GM10847 (cell line): ENCODE measurements around the gene NADK2.

Source experiments
- POLR2A ChIP-seq: IDR thresholded peaks from 2 replicates; pipeline ENCODE4 v1.6.1; 2011; ENCODE audit not compliant: insufficient read length; ENCODE audit errors: extremely low read depth

NADK2 gene, protein sequence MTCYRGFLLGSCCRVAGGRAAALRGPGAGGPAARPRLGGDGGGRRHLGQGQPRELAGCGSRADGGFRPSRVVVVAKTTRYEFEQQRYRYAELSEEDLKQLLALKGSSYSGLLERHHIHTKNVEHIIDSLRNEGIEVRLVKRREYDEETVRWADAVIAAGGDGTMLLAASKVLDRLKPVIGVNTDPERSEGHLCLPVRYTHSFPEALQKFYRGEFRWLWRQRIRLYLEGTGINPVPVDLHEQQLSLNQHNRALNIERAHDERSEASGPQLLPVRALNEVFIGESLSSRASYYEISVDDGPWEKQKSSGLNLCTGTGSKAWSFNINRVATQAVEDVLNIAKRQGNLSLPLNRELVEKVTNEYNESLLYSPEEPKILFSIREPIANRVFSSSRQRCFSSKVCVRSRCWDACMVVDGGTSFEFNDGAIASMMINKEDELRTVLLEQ

DNA sequence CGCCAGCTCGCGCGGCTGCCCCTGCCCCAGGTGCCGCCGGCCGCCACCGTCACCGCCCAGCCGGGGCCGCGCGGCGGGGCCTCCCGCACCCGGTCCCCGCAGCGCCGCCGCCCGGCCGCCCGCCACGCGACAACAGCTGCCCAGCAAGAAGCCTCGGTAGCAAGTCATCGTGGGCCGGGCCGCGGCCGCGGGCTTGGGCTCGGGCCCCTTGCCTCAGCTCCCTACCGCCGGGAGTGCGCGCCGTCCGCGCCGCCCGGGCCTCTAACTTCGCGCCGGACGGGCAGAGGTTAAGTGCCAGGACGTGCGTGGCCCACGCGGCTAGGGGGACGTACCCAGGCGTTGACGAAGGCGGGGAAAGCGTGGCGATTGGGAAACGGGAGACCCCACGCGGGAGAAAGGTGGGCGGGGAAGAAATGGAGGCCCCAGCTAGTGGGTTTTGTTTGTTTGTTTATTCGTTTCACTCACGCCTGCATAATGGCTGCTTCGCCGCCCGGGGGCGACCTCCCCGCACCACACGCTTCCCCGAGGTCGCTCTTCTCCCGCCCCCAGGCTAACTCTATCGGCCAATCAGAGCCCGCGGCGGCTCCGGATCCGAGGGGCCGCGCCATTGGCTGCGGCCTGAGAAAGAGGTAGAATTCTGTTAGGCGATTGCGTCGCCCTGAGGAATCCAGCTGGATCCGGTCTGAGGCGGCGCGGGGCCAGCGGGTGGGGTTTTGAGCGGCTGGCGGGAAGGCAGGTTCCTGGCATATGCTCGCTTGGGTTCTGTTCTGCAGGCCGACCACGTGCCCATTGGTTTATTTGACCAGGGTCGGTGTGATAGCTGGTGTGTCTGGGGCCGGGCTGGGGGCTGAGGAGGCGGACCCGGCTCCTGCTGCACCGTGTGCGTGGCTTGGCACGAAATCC, at the start of gene NADK2:
Gene NADK2, minus strand, starts transcription at position 295 of the 903 bp plus-strand sequence. Its CDS starts 127 bp downstream, at position 168.
- peak; percentile 19 for TF ChIP-seq POLR2A

DNA sequence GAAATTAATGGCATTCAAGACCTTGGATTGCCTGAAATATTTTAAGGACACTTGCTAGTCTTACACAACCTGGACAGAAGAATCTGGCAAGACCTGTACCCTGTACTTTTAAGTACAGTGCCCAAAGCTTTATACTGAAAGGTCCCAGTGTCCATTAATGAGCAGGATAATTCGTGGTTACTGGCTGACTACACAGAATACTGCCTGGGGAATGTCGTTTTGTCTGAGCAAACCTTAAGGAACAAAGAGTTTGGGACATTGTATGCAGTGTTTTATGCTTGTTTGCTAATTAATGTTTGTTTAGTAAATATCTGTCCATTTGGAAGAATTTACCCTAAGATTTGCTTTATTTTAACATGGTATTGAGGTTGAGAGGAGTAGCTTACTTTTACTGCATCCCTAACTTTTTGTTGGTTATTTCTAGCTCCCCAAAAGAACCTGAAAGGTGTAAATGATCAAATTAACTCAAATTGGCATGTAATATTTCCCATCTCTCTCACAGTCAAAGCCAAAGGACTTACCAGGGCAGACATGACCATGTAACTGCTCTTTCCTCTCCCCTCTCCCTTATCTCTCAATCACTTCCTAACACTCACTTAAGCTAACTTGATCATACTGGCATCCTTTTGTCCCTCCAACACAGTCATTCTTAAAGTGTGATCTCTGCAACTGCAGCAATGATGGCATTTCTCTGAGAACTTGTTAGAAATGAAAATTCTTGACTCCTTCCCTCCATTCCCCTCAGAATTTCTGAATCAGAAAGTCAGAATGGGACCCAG, 44.3 kb upstream of the NADK2 start:
- TF ChIP-seq POLR2A = no peak

DNA sequence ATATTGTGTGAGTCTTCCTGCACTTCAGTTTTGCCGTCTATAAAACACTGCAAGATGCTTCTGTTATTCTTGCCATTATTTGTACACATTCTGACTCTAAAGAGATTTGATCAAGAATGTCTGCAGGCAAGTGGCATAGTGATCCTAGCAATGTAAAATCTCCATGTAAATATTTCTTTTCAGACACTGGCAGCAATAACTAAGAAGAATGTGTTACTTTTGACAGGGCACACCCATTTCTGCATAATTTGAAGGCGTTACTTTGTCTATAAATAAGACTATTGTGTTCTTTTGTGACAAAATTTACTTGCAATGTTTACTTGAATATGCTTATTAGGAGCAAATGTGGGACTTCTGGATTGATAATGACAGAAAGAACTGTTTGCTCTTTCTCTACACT, 39.9 kb upstream of the NADK2 start:
- no peak for TF ChIP-seq POLR2A

DNA sequence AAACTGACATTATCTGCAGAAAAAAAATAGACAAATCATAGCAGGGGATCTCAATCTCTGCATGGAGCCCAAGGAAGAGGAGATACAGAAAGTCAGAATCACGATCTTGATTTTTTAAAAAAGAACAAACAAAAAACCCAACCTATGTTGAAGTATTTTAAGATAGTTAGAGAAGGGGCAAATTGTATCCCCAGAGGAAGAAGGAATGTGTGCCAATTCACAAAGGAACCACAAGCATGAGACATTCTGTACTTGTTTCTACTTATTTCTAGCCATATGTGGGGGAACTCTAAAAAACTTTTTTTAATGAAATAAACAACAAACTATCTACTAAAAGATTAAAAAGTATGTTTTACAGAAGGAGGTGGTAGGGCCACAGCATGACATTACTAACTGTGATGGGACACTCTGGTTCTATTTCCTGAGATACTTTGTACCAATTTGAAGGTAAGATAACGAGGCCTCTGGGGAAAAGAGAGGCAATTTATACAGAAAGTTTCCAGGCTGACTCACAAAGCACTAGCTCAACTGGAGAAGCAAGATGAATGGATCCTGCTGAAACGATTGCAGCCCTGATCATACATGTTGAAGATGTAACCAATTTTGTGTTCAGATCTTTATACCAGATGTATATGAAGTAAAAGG, 37.5 kb upstream of the NADK2 start:
- TF ChIP-seq POLR2A = no peak

DNA sequence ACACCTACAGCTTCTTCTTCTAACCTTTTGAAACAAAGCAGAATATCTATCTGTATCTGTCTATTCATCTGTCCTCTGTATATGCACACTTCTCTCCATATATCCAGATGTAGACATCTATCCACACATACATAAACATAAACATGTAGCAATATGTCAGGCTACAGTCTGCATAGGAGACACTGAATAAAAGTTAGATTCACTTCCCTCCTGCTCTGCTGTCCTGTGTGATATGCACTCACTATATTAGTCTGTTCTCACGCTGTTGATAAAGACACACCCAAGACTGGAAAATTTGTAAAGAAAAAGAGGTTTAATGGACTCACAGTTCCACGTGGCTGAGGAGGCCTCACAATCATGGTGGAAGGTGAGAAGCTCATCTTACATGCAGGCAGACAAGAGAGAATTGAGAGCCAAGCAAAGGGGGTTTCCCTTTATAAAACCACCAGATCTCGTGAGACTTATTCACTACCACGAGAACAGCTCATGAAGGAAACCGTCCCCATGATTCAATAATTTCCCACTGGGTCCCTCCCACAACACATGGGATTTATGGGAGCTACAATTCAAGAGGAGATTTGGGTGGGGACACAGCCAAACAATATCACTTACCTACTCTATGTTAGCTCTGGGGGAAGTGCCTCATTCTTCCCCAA, 35.9 kb upstream of the NADK2 start:
- no peak for TF ChIP-seq POLR2A

DNA sequence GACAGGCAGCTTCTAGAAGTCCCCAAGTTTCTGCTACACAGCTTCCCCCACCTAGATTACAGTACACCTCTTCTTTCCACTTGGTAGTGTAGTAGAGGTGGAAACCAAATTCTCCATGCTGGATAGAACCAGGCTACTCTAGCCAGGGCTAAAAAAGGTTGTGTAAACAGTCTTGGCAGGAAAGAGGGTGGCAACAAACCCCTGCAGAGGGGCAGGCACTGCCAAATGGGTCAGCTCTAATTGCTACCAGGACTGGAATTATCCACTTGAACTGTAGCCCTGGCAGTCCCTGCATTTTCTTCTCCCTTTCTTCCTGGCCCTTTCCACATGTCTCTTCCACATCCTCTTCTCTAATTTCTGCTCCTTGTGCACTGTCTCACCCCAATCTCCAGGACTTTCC, 35.1 kb upstream of the NADK2 start:
- no peak for TF ChIP-seq POLR2A

DNA sequence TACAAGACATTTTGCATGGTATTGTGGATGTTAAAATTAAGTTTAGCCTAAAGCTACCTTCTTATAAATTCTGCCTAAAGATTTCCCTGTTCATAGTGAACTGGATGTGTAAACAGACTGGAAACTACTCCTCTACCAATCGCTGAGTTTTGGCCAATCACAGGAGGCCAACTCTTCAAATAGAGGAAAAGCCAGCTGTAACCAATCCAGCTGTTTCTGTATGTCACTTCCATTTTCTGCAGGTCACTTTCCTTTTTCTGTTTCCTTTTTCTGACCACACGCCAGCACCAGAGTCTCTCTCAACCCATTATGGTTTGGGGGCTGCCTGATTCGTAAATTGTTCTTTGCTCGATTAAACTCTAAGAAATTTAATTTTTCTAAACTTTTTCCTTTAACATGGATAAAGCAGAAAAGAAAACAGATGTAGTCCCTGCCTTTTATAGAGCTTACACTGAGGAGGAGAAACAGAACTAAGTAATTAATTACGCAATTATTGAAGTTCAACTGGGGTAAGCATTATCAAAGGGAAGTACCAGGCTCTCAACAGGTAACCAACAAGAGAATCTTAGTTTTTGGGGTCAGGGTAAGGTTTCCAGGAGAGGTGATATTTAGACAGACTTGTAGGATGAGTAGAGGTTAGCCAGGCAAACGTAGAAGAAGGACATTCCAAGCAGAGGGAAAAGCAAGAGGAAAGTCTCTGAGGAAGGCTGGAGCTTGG, 32.2 kb upstream of the NADK2 start:
- no peak for TF ChIP-seq POLR2A

DNA sequence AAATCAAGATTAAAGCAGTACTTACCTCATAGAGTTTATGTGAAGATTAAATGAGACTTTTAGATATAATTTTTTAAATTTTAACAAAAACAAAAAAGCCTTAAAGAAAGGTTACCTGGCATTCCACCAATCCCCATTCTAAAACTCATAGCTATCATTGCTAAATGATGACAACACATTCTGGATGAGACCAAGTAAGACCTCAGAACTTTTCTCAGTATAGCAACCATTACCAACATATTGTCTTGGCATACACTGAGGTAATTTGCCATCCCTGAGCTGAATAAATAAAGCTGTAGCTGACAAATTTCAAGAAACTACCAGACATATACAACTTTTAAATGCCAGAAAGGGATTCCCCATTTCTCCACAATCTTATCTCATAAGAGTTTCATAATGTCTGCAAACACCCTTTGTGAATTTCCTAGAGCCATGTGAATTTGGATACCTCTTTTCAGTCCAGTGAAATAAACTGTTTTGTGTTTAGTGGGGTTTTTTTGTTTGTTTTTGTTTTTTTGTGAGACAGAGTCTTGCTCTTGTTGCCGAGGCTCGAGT, 30.5 kb upstream of the NADK2 start:
- TF ChIP-seq POLR2A = no peak

DNA sequence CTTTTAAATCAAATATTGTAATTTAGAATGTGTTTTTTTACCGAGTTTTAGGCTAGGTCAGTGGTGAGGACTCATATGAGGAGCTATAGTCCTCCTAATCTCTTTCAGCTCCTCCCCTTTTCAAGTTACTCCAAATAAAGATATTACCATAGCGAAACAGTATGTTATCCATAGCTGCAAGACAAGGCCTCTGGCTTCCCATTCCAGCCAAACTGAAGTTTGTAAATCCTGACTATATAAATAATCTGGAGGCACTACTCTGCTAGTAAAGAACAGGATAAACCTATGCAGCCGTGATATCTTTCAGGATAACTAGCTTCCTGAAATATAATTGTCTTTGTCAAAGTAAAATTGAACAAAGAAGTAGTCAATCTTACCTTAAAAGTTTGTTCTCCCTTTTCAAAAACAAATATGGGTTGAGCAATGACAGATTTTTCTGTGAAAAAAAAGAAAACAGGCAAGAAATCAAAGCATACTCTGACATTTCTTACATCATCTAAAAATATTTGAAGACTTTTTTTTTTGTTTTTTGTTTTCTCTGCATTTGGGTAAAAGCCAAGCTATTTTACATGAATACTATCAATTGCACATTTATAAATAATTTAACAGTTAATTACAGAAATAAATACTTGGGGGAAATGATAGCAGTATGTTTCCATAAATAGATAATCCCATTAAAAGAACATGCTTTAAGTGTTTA, 29.3 kb upstream of the NADK2 start:
- no peak for TF ChIP-seq POLR2A

DNA sequence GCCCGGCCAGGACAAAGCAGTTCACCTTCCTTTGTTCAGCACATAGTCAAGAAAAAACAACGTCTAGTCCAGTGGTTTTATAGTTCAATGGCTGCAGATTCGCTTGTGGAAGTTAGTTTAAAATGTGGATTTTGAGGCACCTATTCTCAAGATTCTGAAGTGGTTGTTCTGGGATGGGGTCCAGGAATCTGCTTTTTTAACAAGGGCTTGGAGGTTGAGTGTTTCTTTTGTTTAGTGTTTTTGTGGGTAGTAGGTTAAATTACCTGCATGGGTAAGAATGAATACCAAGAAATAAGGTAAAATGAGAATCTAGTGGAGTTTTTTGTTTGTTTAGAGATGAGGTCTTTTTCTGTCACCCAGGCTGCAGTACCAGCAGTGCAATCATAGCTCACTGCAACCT, 28.4 kb upstream of the NADK2 start:
- no peak for TF ChIP-seq POLR2A

DNA sequence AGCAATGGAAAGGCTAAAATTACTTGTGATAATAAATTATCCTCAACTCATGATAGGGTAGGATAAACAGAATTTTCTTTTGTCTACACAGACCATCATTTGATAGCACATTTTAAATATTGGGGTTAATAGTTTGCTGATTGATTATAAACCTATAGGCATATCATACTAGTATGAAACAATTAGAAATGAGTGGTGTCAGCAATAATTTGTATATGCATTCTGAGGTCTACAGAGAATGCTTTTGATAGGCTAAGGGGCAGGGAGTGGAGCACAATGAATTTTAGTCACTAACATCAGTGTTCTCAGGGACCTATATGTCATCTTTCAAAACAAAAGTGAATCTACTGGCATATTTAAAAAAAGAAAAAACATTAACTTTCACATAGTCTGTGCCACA, 27.8 kb upstream of the NADK2 start:
- no peak for TF ChIP-seq POLR2A

DNA sequence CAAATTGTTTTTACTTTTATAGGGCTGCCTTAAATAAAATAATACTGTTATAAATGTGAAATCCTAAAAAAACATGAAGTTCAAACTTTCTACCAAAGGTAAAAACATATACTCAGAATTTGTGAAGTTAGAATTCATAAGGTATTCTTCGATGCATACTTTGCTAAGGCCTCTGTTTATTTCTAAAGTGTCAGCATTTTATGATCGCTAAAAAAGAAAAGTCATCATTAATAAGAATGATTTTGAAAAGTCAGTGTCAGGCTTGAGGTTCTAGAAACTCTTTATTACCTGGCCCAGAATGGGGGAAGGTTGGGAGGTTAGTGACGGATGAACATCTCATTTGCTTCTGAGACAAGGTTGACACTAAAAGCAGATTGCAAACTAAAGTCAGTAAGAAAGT, 26.2 kb upstream of the NADK2 start:
- no peak for TF ChIP-seq POLR2A
